HepG2 (cell line): Measurements from ENCODE around the gene NOS1AP. TPM values are rescaled to one million over a fixed set of nuclear protein-coding genes. Genes with fewer than 3 reads are reported as not detected.

ENCODE experiments used
- ATAC-seq: fragments of 200-7000 bp; cut with Tn5 transposase; 3 replicates; pipeline ENCODE4 v1.9.1; 2020; ENCODE audit warnings: mild to moderate bottlenecking, moderate library complexity
- BruUV-seq: library from RNA; stranded (reverse); fragments of 400-500 nt; replicated peaks from 2 replicates; lab custom pipeline; 2021; lab: Mats Ljungman, UMichigan
- CTCF ChIA-PET: fragments of 300-600 bp; formaldehyde crosslinking; extraction: SDS; loops from one replicate; lab custom pipeline; 2021; ENCODE audit warnings: low total read pairs, inconsistent platforms, low intra/inter-chr PET ratio; lab: Yijun Ruan, JAX
- POLR2A ChIA-PET: fragments of 350-600 bp; sonication (Branson Sonifier 250); formaldehyde crosslinking; loops from one replicate; lab custom pipeline; 2020; ENCODE audit warnings: antibody characterized with exemption, inconsistent platforms; lab: Yijun Ruan, JAX
- DNase-seq: peaks from one replicate; pipeline ENCODE4 v3.0.0-alpha.2; 2015; ENCODE audit warnings: low spot score
- FAIRE-seq: peaks from 3 replicates; lab custom pipeline; 2011; peaks lifted over from hg19 to GRCh38; lab: Jason Lieb, UNC
- H2AFZ ChIP-seq: one replicate; pipeline ENCODE4 v1.6.1; 2011; ENCODE audit warnings: low read length, inconsistent platforms
- H3K27ac ChIP-seq: fragments of 300-600 bp; 3 replicates; pipeline ENCODE4 v1.8.0; 2011; ENCODE audit warnings: mixed run types, mild to moderate bottlenecking, mixed read lengths, low read length, inconsistent platforms; ENCODE audit not compliant: insufficient read depth; ENCODE audit errors: extremely low read length
- H3K27me3 ChIP-seq, 2 experiments: fragments of 200-600 bp in 1 of 2; 2 replicates in 1 of 2; 3 replicates in 1 of 2; pipeline versions ENCODE4 v1.6.0 to v1.8.0; 2011; ENCODE audit warnings: low read length in 2 of 2, mild to moderate bottlenecking in 2 of 2, moderate library complexity in 2 of 2, inconsistent platforms in 1 of 2; ENCODE audit not compliant: insufficient read depth in 2 of 2, control insufficient read depth in 1 of 2
- H3K36me3 ChIP-seq, 2 experiments: fragments of 200-600 bp in 1 of 2; replicated peaks in 1 of 2; 2 replicates in 1 of 2; 3 replicates in 1 of 2; pipeline versions ENCODE4 v1.5.1 to v1.8.0; 2011; ENCODE audit warnings: low read length in 2 of 2, inconsistent platforms in 1 of 2; ENCODE audit not compliant: insufficient read depth in 2 of 2, control insufficient read depth in 1 of 2
- H3K4me1 ChIP-seq: 2 replicates; pipeline ENCODE4 v1.5.1; 2012; ENCODE audit warnings: low read length, inconsistent platforms; ENCODE audit not compliant: insufficient read depth
- H3K4me2 ChIP-seq: 2 replicates; pipeline ENCODE4 v1.6.0; 2011; ENCODE audit warnings: low read depth, low read length, inconsistent platforms
- H3K4me3 ChIP-seq, 3 experiments: fragments of 200-600 bp in 1 of 3; sonication (generic), shearing (Covaris generic) in 1 of 3; replicated peaks in 1 of 3; 2 replicates each; pipeline ENCODE4 v1.5.1; 2011 to 2016; ENCODE audit warnings: low read length in 3 of 3, inconsistent platforms in 2 of 3, low read depth in 2 of 3, mild to moderate bottlenecking in 2 of 3, control low read depth in 1 of 3, mixed read lengths in 1 of 3; ENCODE audit not compliant: insufficient read depth in 1 of 3
- H3K79me2 ChIP-seq: one replicate; pipeline ENCODE4 v1.6.1; 2011; ENCODE audit warnings: low read length, inconsistent platforms; ENCODE audit not compliant: insufficient read depth
- H3K9ac ChIP-seq: 2 replicates; pipeline ENCODE4 v1.6.0; 2011; ENCODE audit warnings: mild to moderate bottlenecking, low read depth, low read length, inconsistent platforms; ENCODE audit not compliant: insufficient read depth
- H3K9me3 ChIP-seq: 2 replicates; pipeline ENCODE4 v1.5.1; 2012; ENCODE audit warnings: mild to moderate bottlenecking, low read length
- H4K20me1 ChIP-seq: 2 replicates; pipeline ENCODE4 v1.6.0; 2011; ENCODE audit warnings: inconsistent platforms, mild to moderate bottlenecking, low read length, moderate library complexity; ENCODE audit not compliant: insufficient read depth
- BCL6 ChIP-seq: IDR thresholded peaks from 2 replicates; pipeline ENCODE4 v1.6.1; 2016; ENCODE audit warnings: missing genetic modification reagents, missing compliant biosample characterization
- CREM ChIP-seq, 2 experiments: sonication (generic) in 1 of 2; formaldehyde crosslinking in 1 of 2; IDR thresholded peaks; 2 replicates each; pipeline versions ENCODE4 v1.4.0 to v1.6.1; 2016 to 2020; ENCODE audit warnings: antibody characterized with exemption in 1 of 2, mild to moderate bottlenecking in 1 of 2, missing genetic modification reagents in 1 of 2
- ESRRA ChIP-seq: sonication (generic); formaldehyde crosslinking; IDR thresholded peaks from 2 replicates; pipeline ENCODE4 v1.5.1; 2020; ENCODE audit warnings: mild to moderate bottlenecking, low read depth, missing genetic modification reagents
- ZMYM2 ChIP-seq: sonication (generic); formaldehyde crosslinking; IDR thresholded peaks from 2 replicates; pipeline ENCODE4 v1.8.0; 2022; ENCODE audit warnings: mild to moderate bottlenecking, missing genetic modification reagents
- ZNF317 ChIP-seq: sonication (generic); formaldehyde crosslinking; IDR thresholded peaks from 2 replicates; pipeline ENCODE4 v1.5.0; 2020; ENCODE audit warnings: mild to moderate bottlenecking, missing genetic modification reagents
- WGBS: methylation state at CpG from one replicate; pipeline ENCODE4 v1.1.6; 2017; ENCODE audit warnings: low lambda C conversion rate; 5-methylcytosine and 5-hydroxymethylcytosine counted together
- in situ Hi-C: cut with HindIII; loops from 2 replicates; pipeline ENCODE4 v1.10.0; 2017; ENCODE audit warnings: low pct_unique_long_range_greater_than_20kb; ENCODE audit not compliant: extremely low pct_ligation_motif_present
- intact Hi-C: fragments of 100-400 bp; cut with micrococcal nuclease; formaldehyde crosslinking; loops from one replicate; pipeline ENCODE4 v1.10.0; 2022; ENCODE audit not compliant: unreplicated experiment
- polyA plus RNA-seq, 8 experiments: library from polyadenylated mRNA; depleted of rRNA in 3 of 8; stranded (reverse) in 7 of 8; unstranded in 1 of 8; fragments of >200 nt; fragmentation: Illumina TruSeq in 4 of 8; extraction: Trizol in 4 of 8; gene quantifications; 2 replicates each; pipeline versions ENCODE4 v1.2.1 to v1.2.3, GENCODE V29; 2011 to 2016; ENCODE audit warnings: low read depth in 4 of 8, missing spikeins in 1 of 8, mixed read lengths in 1 of 8; ENCODE audit not compliant: insufficient read depth in 1 of 8
- total RNA-seq, 5 experiments: library from RNA; depleted of rRNA; stranded (reverse); fragments of >200 nt; fragmentation: Illumina TruSeq; extraction: Trizol; gene quantifications; 2 replicates each; pipeline ENCODE4 v1.2.3, GENCODE V29; 2016; ENCODE audit warnings: low read depth in 1 of 5
- TF ChIP-seq, protein P1 (sequence below): IDR thresholded peaks from 2 replicates; pipeline ENCODE4 v1.6.1; 2016; ENCODE audit warnings: control low read depth

Gene NOS1AP
- total and polyA plus RNA-seq, 2 of the 13 experiments (the other 11 are each of a cell fraction or from before 2014, with no cell fraction given) = 2.0 to 3.3 TPM

DNA sequence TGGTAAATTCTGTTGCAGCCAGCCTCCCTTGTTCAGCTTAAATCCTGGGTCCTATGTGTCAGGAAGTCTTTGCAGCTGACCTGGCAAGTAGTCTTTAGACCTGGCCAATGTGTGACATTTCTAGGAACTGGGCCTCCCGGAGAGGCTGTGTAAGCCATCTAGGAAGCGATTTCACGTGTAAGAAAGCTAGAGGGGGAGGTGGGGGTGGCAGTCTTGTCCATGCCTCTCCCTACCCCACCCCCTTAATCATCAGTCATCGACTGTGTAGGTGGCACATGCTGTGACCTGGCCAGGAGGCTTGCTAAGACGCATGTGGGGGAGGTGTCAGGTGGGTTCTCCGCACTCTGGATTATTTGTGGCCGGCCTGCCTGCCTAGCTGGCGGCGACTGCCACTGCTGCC, 320.5 kb downstream of the NOS1AP start:
- no peak for FAIRE-seq
- H3K36me3 ChIP-seq = no peaks in the 10 kb centered on the region
- H3K4me3 ChIP-seq = no peak overlapping the region
- peak; percentile 69 for TF ChIP-seq BCL6
- TF ChIP-seq, protein P1, sequence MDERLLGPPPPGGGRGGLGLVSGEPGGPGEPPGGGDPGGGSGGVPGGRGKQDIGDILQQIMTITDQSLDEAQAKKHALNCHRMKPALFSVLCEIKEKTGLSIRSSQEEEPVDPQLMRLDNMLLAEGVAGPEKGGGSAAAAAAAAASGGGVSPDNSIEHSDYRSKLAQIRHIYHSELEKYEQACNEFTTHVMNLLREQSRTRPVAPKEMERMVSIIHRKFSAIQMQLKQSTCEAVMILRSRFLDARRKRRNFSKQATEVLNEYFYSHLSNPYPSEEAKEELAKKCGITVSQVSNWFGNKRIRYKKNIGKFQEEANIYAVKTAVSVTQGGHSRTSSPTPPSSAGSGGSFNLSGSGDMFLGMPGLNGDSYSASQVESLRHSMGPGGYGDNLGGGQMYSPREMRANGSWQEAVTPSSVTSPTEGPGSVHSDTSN = no peak
- TF ChIP-seq CREM (IDR thresholded peaks at IDR 0.05) = no peak
- TF ChIP-seq CREM (CRISPR knock-in tag; IDR thresholded peaks at IDR 0.05) = no peak
- no peak overlapping the region for H3K9ac ChIP-seq
- H2AFZ ChIP-seq = no peak overlapping the region
- no TSS peak for BruUV-seq
- POLR2A ChIA-PET = no interaction called here
- H4K20me1 ChIP-seq = no peaks in the 10 kb centered on the region
- intact Hi-C loops (loop anchor here (10.0 kb wide), 1 partner anchor 105 kb away; no protein-coding TSS in a partner anchor), in situ Hi-C loops (loop anchor here (5.0 kb wide), 1 partner anchor 333 kb away; no protein-coding TSS in a partner anchor)
- no peaks in the 10 kb centered on the region for H3K27me3 ChIP-seq
- H3K9me3 ChIP-seq = no peaks in the 10 kb centered on the region
- DNase-seq = no peak
- no CpG with 5 or more reads among the region's 9 CpGs for WGBS
- H3K27ac ChIP-seq = no peak overlapping the region
- no peaks in the 10 kb centered on the region for H3K79me2 ChIP-seq
- CTCF ChIA-PET = no interaction called here
- H3K4me2 ChIP-seq = no peak overlapping the region
- peak; percentile 42 for ATAC-seq
- peaks cover 21% of the 10 kb centered on the region for H3K4me1 ChIP-seq

DNA sequence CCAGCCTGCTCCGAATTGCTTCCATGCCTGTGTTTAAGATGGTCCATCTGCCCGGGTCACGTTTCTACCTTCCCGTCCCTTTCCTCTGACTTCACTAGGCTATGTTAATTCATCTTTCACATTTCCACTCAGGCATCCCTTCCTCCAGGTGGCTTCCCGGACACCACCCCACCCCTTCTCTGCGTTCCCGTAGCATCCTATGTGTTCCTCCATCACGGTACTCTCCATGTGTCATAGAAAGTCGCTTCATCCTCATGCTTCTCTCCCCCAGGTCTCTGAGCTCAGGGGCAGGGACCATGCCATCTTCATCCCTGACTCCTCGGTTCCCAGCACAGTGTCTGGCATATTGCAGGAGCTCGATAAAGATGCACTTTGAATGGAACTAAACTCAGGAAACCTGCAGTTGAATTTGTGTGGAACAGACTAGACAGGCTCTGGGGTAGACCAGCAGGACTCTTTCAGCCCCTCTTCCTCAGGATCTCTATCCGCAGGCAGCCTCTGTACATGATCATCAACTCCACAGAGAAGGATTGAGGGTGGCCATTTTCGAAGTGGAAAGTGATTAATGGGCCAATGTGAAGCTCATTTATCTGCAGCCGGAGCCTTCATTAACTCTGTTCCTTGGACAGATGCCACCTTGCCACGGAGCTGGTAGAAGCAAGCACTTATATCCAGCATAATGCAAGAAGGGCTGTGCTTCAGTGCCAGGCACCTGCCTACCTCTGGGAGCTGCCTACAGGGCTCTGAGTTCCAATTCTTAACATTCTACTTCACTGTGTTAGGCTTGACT, 321.1 kb downstream of the NOS1AP start:
- H3K4me1 ChIP-seq = peaks cover 21% of the 10 kb centered on the region
- in situ Hi-C loops = loop anchor here (5.0 kb wide), 1 partner anchor 333 kb away; no protein-coding TSS in a partner anchor
- no peak overlapping the region for H3K27ac ChIP-seq
- FAIRE-seq = no peak
- no peak overlapping the region for H2AFZ ChIP-seq
- 44% methylated on average over 14 of the region's 15 CpGs for WGBS
- H3K9ac ChIP-seq = no peak overlapping the region
- no peak overlapping the region for H3K4me2 ChIP-seq
- intact Hi-C loops = loop anchor here (10.0 kb wide), 1 partner anchor 106 kb away; no protein-coding TSS in a partner anchor
- ChIA-PET POLR2A (no interaction called here), CTCF (no interaction called here)
- no peaks in the 10 kb centered on the region for H3K9me3 ChIP-seq
- no peaks in the 10 kb centered on the region for H3K27me3 ChIP-seq
- TF ChIP-seq ZMYM2 (CRISPR knock-in tag) (no peak), ESRRA (CRISPR knock-in tag) (no peak), ZNF317 (CRISPR knock-in tag) (no peak)
- no peak for DNase-seq
- no peak overlapping the region for H3K4me3 ChIP-seq
- BruUV-seq = no TSS peak
- no peaks in the 10 kb centered on the region for H4K20me1 ChIP-seq
- no peaks in the 10 kb centered on the region for H3K79me2 ChIP-seq
- no peaks in the 10 kb centered on the region for H3K36me3 ChIP-seq
- ATAC-seq = no peak; the same call in 2 of the 3 replicates
